Left ventricle myocardium superior (tissue), 1 donor: ENCODE data around the gene TEN1. TPM values are rescaled to one million over a fixed set of nuclear protein-coding genes. Genes with fewer than 3 reads are reported as not detected.
"Not testable (repeated sequence)": the region's sequence is repeated elsewhere in the genome, so short reads cannot be mapped to it uniquely, and the experiment has no call there.

Experiments
- ATAC-seq: fragments of 200-7000 bp; cut with Tn5 transposase; one replicate; pipeline ENCODE4 v1.9.1; 2020; ENCODE audit warnings: mild to moderate bottlenecking, moderate library complexity
- DNase-seq: peaks from one replicate; pipeline ENCODE4 v3.0.0-alpha.2; 2020
- intact Hi-C: fragments of 100-400 bp; cut with micrococcal nuclease; formaldehyde crosslinking; loops from one replicate; pipeline ENCODE4 v1.11.0; 2022
- total RNA-seq: library from RNA; stranded (reverse); fragmentation: NEBNext Ultra II Directional; extraction: Animal tissue kit (Norgen Biotek cat#: 25700); gene quantifications from one replicate; pipeline ENCODE4 v1.2.1, GENCODE V29; 2021
- donor health status: DM: no; HTN: yes; CAD: no; lungs with severe emphysema.

TEN1 gene
- total RNA-seq, 1 donor from 2014 or later, result 6.6 TPM

- intact Hi-C loops, DNase-seq, ATAC-seq: not testable (repeated sequence)
Measured at GRCh38 chr17:76044475-76045007, 65.5 kb downstream of the TEN1 start.

GRCh38 chr17:76046064-76046463 lies 67.0 kb downstream of the TEN1 start:
- no peak for DNase-seq
- no peak for ATAC-seq
- intact Hi-C loops, result no loop called here

GRCh38 chr17:76048025-76048605 lies 69.1 kb downstream of the TEN1 start:
- intact Hi-C loops, result no loop called here

GRCh38 chr17:76048711-76049110 lies 69.7 kb downstream of the TEN1 start:
- DNase-seq, result no peak
- ATAC-seq, result no peak
- intact Hi-C loops, result no loop called here

More at GRCh38 chr17:76048025-76048605, 69.1 kb downstream of the TEN1 start:
- no peak for DNase-seq
- no peak for ATAC-seq

GRCh38 chr17:76049239-76049638 lies 70.2 kb downstream of the TEN1 start:
- ATAC-seq (no peak), DNase-seq (no peak)
- intact Hi-C loops, result no loop called here

GRCh38 chr17:76049836-76050537 lies 70.9 kb downstream of the TEN1 start:
- DNase-seq (no peak), ATAC-seq (no peak)

More at GRCh38 chr17:76049836-76050537, 70.9 kb downstream of the TEN1 start:
- intact Hi-C loops, result no loop called here

Other genes starting within 250 kb of the TEN1 start
- gene GALK1, start 214.0 kb upstream of the TEN1 start, total RNA-seq, result 20.2 TPM
- gene UNK, start 194.4 kb upstream of the TEN1 start, total RNA-seq, result 14.8 TPM
- 8.6 TPM for gene UNC13D, start 134.8 kb upstream of the TEN1 start, total RNA-seq
- gene WBP2, start 123.9 kb upstream of the TEN1 start, total RNA-seq, result 152 TPM
- gene TRIM47, start 100.7 kb upstream of the TEN1 start, total RNA-seq, result 24.4 TPM
- 11.4 TPM for gene TRIM65, start 82.3 kb upstream of the TEN1 start, total RNA-seq
- gene MRPL38, start 74.4 kb upstream of the TEN1 start, total RNA-seq, result 124 TPM
- 4.2 TPM for gene FBF1, start 38.2 kb upstream of the TEN1 start, total RNA-seq
- 101 TPM for gene ACOX1, start 74 bp upstream of the TEN1 start, total RNA-seq
- gene CDK3, start 21.6 kb downstream of the TEN1 start, total RNA-seq, result 2.6 TPM
- 0.07 TPM for gene EVPL, start 48.1 kb downstream of the TEN1 start, total RNA-seq
- gene SRP68, start 93.3 kb downstream of the TEN1 start, total RNA-seq, result 66.1 TPM
- not detected for gene GALR2, start 95.5 kb downstream of the TEN1 start, total RNA-seq
- gene ZACN, start 99.9 kb downstream of the TEN1 start, total RNA-seq, result not detected
- 82.2 TPM for gene EXOC7, start 124.5 kb downstream of the TEN1 start, total RNA-seq
- gene FOXJ1, start 162.0 kb downstream of the TEN1 start, total RNA-seq, result not detected